ENCODE data around the gene SNPH.

Gene SNPH

DNA sequence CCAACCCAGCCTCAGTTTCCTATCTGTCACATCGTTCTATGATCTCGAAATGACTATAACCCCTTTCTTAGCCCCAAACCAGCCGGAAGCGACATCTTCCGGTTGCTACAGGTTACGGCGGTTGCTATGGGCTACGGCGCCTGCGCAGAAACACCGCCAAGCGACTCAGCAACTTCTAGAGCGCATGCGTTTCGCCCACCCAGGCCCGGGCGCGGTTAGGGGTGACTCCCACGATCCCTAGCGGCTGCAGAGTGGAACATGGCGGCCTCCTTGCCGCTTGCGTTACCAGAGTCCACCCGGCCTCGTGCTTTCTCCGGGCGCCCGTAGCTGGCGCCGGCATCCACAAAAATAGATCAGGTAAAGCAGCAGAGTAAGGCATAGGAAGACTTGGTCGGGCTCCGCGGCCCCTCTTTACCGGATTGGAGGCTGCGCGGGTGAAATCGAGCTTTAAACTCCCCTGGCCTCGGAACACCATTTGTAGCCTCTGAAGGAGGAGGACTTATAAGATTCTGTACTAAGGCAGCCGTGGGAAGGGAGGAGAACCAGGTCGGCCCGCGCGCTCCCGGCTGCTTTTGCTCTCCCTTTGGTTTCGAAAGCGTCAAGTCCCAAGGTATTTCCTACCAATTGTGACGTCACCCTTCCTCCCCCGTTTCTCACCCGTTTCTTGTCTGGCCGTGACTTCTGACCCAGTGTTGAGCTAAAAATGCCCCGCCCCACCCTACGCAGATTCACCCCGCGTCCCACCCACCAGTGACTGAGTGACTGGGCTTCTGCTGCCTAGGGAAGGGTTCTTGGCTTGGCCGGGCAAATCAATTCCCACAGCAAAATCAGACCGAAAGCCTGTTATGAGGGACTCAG lies 59.3 kb downstream of the SNPH start:
- DNase-seq: peak; percentile 99

DNA sequence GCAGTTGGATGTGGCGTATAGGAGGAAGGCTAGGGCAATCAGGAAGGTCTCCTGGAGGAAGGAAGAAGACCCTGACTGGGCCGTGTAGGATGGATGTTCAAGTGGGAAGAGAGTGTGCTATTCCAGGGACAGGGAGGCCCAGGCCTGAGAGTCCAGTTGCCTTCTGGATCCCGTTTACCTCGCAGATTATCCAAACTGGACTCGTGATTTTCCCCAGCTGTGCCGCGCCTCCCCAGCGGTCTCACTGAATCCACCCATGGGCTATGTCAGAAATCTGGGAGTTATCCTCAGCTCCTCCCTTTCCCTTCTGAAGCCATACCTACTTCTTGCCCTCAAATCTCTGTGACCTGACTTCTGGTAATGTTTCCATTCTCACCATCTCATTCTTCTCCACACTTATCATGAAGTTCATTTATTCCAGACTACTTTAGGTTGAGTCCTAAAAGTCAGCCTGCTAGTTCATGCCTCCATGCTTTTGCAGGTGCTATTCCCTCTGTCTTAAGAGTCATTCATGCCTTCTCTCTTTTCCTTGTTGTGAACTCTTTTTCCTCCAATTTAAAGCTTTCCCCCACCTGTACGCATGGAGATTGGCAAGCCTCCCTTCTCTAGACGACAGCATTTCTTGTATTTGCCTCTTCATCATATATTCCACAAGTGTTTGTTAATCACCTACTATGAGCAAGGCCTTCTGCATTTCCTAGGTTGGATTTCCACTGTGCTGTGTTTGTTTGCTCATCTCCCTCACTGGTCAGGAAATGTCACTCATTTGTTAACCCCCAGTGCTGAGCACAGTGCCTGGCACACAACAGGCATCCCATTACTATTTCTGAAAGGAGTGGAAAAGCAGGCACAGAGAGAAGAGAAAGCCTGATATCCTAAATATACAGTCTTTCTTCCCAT lies 60.2 kb downstream of the SNPH start:
- no peak for DNase-seq

DNA sequence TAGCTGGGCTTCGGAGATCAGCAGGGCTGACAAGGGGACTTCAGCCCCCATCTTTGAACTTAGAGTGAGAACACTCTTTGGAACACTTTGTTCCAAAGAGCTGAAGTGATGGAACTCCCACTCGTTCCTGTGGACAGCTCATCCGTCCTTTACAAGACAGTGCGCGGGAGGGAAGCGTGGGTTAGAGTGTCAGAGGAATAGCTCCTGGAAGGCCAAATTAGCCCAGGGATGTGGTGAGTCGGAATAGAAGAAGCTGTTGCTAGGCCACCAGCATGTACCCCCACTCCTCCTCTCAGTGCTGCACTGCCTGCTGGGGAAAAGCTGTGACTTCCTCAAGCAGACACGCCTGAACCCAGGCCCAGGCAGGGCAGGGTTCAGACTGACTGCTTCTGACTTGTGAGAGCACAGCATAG lies 61.2 kb downstream of the SNPH start:
- no peak for DNase-seq

DNA sequence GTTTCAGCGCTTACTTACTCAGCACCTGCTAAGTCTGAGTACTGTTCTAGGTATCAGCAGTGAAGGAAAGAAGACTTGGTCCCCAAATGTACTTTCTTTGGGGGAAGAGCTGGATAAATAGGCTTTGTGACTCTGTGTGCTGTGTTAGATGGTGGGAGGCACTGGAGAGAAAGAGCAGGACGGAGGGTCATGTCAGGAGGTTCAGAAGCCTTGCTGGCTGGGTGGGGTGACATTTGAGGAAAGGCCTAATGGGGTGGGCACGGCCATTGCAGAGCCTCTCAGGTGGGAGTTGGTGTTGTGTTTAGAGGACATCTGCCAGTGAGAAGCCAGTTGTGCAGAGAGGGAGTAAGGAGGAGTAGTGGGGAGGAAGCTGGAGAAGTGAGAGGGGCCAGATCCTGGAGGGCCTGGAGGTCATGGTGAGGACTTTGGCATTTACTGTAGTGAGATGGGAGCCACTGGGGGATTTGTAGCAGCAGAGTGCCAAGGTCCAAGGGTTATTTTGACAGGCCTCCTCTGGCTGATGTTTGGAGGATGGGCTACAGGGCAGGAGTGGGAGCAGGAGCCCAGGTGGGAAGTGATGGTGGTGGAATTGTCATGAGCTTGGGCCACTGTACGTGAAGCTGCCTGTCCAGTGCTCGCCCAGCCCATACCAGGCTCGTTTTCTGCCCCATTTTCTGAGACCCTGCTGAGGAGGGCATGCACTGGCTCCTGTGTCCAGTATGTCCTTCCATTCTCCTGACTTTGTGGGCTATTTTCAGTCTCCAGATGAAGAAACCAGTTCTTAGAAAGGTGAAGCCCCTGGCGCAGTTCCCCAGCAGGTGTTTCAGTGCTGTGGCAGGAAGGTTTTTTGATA lies 62.0 kb downstream of the SNPH start:
- no peak for DNase-seq

DNA sequence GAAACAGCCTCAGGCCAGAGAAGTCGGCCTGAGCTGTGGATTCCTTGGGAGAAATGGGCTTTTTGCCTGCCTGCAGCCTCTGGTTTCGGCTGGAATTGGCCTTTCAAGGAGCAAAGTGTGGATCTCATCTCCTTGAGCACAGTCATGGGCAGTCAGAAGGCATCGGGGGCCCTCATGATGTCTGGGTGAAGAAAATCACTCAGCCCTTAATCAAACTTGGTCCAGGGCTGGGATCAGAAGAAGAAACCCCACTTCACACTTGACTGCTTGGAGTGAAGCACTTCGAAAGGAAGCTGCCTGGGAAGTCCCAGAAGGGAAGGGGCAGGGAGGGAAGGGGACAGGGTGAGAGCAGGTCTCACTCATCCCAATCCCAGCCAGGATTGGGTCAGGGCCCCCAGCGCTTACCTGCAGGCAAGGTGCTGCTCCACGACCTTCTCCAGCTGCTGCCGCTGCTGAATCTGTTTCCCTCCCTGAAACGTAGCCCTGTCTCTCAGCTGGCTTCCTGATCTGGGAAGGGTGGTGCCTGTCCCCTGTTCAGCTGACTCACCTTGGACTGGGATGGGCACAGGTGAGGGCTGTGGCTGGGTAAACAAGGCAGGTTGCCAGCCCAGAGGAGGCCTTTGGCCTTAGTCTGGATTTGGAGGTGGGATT lies 62.7 kb downstream of the SNPH start, which contains the start of gene SDCBP2:
TSS of gene SDCBP2 (minus strand) at position 460 of the 651 bp plus-strand sequence. CDS start 8,723 bp downstream, outside the sequence.
- DNase-seq: no peak

DNA sequence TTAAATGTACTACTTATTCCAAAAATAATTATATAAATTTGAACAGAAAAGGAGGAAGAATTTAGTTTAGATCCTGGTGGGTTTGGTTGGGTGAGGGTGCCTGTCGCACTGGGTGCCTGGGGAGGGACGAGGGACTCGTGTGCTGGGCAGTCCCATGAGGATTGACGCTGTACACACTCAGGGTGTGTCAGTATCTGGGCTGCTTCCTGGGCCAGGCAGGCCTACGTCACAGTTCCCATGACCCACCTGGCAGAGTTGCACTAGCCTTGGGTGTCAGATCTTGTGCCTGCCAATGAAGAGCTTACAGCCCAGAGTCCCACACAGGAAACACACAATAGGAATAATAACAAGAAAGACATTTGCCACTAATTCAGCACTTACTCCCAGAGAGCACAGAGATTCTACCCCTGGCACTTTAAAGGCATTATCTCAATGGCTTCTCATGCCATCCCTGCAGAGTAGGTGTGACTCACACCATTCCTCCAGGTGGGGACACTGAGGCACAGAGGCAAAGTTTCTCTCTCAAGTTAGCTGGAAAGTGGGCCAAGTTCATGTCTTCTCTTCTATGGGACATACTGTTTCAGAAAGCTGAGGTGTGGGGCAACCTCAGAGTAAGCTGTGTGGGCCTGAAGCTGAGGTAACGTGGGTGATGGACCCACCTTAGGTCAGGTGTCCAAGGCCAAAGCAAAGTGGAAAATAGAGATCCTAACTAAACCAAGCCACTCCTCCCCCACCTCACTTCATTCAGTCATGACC lies 64.2 kb downstream of the SNPH start:
- DNase-seq: peak; percentile 64

DNA sequence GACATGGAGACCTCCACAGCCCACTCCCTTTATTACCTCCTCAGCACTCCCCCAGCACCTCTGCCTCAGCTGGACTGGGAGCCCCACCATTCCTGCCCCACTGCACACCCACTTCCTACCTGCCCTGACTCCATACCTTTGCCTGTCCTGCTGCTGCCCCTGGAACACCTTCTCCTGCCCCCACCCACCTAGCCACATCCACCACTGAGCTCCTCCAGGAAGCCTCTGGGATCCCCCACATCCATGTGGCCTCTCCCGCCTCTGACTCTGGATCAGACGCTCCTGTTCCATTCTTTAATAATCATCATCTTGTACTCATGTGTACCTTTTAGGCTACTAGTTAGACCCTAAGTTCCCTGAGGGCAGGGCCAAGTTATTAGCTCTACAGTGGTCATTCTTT lies 65.0 kb downstream of the SNPH start:
- no peak for DNase-seq

DNA sequence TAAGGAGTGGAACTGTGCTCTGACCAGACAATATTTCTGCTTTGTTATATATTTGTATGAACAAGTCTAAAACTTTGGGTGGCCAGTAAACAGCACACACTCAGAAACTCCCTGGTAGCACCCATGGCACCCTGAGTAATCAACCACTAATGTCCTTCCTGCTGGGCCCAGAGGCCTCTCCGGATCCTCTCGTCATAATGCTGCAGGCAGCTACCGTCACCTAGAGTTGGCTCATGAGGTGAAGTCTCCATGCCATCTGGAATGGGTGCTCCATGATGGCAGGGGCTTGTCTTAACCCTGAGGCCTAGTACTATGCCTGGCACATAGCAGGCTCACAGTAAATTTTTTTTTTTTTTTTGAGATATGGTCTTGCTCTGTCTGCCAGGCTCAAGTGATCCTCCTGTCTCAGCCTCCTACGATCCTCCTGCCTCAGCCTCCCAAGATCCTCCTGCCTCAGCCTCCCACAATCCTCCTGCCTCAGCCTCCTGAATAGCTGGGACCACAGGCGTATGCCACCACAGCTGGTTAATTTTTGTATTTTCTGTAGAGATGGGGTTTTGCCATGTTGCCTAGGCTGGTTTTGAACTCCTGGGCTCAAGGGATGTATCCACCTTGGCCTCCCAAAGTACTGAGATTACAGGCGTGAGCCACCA lies 65.8 kb downstream of the SNPH start:
- no peak for DNase-seq

DNA sequence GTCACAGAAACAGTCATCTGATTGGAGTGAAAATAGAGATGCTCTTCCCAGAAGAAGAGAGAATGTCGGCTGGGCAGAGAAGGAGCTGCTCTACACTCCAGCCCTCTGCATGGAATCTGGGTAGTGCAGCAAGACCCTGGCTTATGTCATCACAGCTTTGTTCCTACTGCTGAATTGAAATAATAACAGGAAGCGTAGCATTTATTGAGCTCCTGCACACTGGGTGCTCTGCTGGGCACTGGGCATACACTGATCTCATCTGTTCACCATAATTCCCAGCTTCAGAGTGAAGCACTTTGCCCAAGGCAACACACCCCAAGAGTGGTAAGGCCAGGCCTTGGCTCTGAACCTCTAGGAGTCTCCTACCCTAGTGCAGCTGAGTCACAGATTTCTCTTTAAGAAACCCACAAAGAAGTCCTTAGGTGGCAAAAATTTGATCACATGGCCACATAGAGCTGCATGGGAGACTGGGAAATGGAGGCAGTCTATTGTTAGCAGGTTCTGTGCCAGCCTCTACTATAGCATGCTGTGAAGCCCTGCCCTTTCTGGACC lies 66.7 kb downstream of the SNPH start:
- DNase-seq: no peak

DNA sequence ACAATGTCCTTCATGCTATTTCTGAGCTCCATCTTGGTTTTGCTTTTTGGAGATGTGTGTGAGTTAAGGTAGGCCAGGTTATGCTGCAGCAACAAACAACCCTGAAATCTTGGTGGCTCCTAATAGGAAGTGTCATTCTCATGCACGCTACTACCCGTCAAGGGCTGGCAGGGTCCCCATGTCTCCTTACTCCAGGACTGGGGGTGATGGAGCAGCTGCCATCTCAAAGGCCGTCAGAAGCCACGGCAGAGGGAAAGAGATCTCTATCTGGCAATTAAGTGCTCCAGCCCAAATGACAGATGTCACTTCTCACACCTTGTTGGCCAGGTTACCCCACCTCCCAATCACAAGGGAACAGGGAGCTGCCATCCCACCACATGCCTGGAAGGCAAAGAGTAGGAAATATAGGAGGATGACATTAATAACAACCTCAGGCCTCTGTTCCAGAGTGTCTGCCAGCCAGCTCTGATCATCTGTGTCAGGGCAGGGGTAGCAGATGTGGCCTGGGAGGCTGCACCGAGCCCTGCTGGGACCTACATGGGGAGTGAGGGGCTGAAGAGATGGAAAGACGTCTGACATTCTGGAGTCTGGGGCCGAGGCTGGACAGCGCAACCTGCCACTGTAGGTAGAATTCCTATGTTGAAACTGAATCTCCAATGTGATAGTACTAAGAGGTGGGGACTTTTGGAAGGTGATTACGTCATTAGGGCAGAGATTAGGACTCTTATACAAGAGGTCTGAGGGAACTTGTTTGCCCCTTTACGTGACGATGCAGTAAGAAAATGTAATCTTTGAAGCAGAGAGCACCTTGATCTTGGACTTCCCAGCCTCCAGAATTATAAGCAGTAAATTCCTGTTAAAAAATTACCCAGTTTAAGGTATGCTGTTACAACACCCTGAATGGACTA lies 67.6 kb downstream of the SNPH start:
- no peak for DNase-seq

DNA sequence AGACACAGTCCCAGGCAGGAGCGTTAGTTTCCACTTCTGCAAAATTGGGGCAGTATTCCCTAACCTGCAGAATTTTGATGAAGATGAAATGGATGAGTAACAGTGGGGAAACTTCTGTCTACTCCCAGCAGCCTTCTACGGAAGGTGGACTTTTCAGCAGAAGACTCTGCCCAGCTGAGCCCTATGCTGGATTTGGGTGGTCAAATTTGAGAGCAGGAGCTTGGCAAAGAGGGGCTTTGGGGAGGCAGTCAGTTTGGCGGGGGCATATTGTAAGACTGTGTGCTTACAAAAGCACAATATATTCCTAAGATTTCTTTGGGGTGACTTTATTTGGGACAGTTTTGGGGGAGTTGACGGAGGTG lies 68.3 kb downstream of the SNPH start:
- no peak for DNase-seq

DNA sequence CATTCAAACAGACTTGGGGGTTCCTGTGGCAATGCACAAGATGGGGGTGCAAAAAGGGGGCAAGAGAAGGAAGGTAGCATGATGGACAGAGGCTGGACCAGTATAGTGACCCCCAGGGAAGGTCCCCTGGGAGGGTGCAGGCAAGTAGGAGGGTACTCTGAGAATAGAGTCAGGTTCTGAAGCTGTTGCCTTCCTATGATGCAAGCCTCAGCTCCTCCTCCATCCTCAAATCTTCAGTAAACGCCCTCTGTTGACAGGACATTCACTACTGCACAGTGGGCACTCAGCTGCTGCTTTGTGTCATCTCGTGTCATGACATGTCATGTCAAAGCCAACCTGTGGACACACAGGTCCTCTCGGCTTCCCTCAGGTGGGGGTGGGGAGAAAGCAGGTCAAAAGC lies 68.7 kb downstream of the SNPH start:
- no peak for DNase-seq

DNA sequence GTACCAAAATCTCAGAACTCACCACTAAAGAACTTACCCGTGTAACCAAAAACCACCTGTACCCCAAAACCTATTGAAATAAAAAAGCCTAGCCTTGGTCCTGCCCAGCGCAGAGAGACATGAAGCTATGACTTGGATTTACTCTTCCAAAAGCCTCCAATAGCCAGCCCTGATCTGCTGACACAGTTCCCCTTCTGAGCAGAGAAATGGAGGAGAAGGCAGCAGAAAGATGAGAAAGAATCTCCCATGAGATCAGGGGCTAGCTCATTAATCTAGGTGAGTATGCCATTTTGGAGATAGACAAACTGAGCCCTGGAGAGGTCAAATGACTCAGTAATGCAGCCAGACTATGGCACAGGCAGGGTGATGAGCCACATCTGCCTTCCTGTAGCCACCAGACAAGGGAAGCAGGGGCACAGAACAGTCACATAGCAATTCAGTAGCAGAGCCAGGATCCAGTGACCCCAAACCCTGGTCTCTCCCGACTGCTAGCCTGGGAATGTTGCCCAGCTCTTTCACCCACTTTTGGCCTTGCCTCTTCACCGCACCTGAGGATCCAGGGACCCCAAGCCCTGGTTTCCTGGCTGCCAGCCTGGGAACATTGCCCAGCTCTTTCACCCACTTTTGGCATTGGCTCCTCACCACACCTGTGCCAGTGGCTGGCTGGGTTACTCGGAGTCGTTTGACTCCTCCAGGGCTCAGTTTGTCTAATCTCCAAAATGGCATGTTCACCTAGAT lies 70.0 kb downstream of the SNPH start:
- DNase-seq: no peak

DNA sequence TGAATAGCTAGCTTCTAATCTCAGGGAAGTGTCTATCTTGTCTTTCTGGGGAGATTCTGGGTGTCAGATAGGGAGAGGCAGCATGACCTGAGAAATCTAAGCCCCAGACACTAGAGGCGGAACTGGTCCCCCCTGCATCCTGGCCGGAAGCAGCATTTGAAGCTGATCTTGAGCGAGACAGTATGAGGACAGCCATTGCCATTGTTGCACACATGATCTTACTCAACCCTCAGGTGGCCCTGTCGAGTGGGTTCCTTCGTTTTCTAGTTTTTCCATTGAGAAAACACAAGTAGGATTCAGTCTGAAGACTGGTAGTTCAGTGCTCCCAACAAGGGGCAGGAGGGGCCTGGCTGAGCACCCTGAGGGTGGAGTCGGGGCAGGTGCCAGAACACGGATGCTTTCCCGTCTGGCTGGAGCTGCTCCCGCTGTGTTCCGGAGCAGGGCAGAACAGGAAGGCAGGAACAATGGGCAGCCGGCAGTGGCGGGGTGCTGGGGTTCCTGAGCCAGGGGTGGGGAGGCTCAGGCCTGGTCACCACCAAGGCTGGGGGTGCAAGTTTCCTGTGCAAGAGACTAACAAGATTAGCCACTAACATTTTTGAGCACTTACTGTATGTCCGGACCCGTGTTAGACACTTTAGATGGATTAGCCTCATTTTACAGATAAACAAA lies 70.7 kb downstream of the SNPH start:
- no peak for DNase-seq

DNA sequence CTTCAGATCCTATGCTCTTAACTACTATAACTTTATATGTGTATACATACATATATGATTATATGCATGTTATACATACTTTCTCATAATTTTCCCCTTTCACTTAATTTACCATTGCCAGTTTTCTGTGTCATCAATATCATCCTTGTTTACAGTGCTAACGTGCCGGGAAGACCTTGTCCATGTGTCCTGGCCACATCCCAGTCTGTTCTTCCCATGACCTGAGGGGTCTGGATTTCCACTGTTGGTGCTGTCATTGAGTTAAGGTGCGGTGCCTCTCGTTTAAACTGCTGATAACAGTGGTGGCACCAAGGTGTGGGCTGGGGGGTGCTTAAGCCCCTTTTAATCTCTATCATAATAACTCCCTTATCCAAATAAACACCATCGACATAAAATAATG lies 71.3 kb downstream of the SNPH start:
- no peak for DNase-seq

DNA sequence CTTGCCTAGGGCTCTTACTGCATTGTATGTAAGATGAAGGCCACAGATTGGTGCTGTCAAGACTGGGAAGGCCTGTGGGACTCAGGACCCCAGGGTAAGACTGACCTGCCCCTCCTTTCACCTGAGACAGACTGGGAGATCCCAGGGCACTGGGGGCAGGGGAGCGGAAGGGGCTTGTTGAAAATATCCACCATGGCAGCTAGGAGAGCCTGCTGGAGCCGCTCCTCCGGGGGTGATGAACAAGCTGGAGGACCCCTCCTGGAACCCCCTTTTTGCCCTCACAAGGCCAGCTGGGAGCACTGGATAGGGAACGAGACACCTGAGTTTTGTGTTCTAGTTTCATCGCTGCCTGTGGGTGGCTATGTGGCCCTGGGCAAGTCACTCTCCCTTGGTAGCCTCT lies 72.0 kb downstream of the SNPH start:
- no peak for DNase-seq

DNA sequence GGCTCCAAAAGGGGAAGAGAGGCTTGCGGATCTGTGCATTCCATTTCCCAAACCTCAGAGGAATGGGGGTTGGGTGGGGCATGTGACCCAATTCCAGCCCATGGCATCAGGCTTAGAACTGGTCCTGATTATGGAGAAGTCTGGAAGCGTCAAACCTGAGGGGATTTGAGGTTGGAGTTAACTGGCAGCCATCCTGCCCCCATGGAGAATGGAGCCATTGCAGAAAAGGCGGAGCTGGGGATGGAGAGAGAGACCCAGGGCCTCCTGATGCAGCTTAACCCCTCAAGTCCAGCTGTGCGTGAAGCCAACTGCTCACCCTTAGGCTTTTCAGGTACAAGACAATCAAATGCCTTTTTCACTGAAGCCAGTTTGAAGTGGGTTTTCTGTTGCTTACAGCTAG lies 72.7 kb downstream of the SNPH start:
- DNase-seq: no peak

DNA sequence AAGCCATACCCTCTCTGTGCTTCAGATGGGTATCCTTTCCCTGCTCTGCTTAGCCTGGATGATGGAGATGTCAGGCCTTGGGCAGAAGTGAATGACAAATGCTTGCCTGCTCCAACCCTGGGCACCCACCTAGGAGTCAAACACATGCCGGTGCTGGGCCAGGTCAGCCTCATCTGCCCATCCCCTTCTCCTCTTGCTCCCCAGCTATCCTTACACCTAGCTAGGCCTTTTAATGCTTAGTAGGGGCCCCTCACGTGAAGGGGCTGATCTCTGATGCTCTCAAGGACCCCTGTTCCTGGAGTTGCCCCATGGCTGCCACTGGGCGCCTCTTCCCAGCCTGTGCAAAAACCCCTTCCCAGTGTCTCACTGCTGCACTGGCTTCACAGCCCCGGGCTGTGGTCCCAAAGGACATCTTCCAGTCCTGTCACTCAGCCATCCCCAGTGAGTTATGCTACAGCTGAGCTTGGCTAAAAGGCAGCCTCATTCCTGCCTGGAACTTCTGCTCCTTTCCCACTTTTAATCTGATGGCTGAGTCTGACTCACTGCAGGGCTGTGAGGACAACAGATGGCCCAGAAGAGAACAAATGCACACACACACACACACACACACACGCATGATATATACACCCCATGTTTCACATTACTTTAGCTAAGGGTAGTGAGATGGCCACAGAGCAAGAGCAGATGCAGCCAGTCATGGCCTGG lies 75.6 kb downstream of the SNPH start:
- DNase-seq: no peak
